ENCODE measurements around the gene PHACTR1.

Gene PHACTR1

GRCh38 chr6:13195803-13196202 lies 479.2 kb downstream of the PHACTR1 start:
- no peak for DNase-seq (ENCODE audit: low read depth)

GRCh38 chr6:13198168-13198567 lies 481.6 kb downstream of the PHACTR1 start:
- no peak for DNase-seq (ENCODE audit: low read depth)

- DNase-seq (ENCODE audit: low read depth) = no peak
Measured at GRCh38 chr6:13201336-13201735, 484.8 kb downstream of the PHACTR1 start.

GRCh38 chr6:13203145-13203544 lies 486.6 kb downstream of the PHACTR1 start:
- DNase-seq (ENCODE audit: low read depth) = peak; percentile 3

GRCh38 chr6:13205106-13205505 lies 488.5 kb downstream of the PHACTR1 start:
- DNase-seq (ENCODE audit: low read depth) = no peak

- no peak for DNase-seq (ENCODE audit: low read depth)
Measured at GRCh38 chr6:13212096-13212495, 495.5 kb downstream of the PHACTR1 start.

- no peak for DNase-seq (ENCODE audit: low read depth)
Measured at GRCh38 chr6:13212538-13212937, 496.0 kb downstream of the PHACTR1 start.

- DNase-seq (ENCODE audit: low read depth) = no peak
Measured at GRCh38 chr6:13215390-13215789, 498.8 kb downstream of the PHACTR1 start.

GRCh38 chr6:13216236-13217014 lies 499.9 kb downstream of the PHACTR1 start:
- DNase-seq (ENCODE audit: low read depth) = no peak

- peak; percentile 69 for DNase-seq (ENCODE audit: low read depth)
Measured at GRCh38 chr6:13217206-13217905, 500.8 kb downstream of the PHACTR1 start.

GRCh38 chr6:13220266-13220665 lies 503.7 kb downstream of the PHACTR1 start:
- DNase-seq (ENCODE audit: low read depth) = no peak

- no peak for DNase-seq (ENCODE audit: low read depth)
Measured at GRCh38 chr6:13222048-13222447, 505.5 kb downstream of the PHACTR1 start.

- no peak for DNase-seq (ENCODE audit: low read depth)
Measured at GRCh38 chr6:13226071-13226470, 509.5 kb downstream of the PHACTR1 start.

GRCh38 chr6:13228264-13229204 lies 512.0 kb downstream of the PHACTR1 start:
- no peak for DNase-seq (ENCODE audit: low read depth)

- no peak for DNase-seq (ENCODE audit: low read depth)
Measured at GRCh38 chr6:13229205-13230085, 512.9 kb downstream of the PHACTR1 start.

- DNase-seq (ENCODE audit: low read depth) = no peak
Measured at GRCh38 chr6:13233106-13233505, 516.5 kb downstream of the PHACTR1 start.

GRCh38 chr6:13234130-13234529 lies 517.6 kb downstream of the PHACTR1 start:
- DNase-seq (ENCODE audit: low read depth) = no peak

GRCh38 chr6:13235339-13235738 lies 518.8 kb downstream of the PHACTR1 start:
- DNase-seq (ENCODE audit: low read depth) = no peak

- no peak for DNase-seq (ENCODE audit: low read depth)
Measured at GRCh38 chr6:13237318-13237717, 520.8 kb downstream of the PHACTR1 start.

- no peak for DNase-seq (ENCODE audit: low read depth)
Measured at GRCh38 chr6:13238017-13238416, 521.5 kb downstream of the PHACTR1 start.

- no peak for DNase-seq (ENCODE audit: low read depth)
Measured at GRCh38 chr6:13238640-13239216, 522.2 kb downstream of the PHACTR1 start.

Data from amniotic epithelial cell (primary cell).